ENCODE measurements around the gene GLUL.

Gene GLUL

DNA sequence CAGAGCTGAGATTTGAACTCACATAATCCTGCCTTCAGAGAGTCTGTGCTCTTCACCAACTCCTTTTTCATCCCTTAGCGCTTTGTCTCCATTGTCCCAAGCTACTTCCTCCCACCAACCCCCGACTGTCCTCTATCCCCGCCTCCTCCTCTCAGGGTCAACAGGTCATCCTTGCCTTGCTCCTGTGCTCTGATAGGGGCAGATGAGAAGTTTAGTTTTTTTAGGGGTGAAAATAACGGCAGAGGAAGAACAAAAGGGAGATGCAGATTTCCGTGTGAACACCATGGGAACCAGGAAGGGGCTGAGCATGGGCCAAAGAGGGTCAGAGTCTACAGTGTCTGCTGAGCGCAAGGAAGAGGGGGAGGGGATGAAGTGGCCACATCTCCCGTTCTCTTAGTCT is 31.9 kb downstream of the GLUL start:
- Histone ChIP-seq H3K27ac (ENCODE audit: extremely low read depth, low read depth, low read length) (no peak overlapping the region), H3K4me1 (ENCODE audit: control insufficient read depth, insufficient read depth, low read length) (no peaks in the 10 kb centered on the region), H3K4me3 (ENCODE audit: low read depth, low read length) (no peak overlapping the region), H3K9me3 (ENCODE audit: control insufficient read depth, insufficient read depth, low read depth, low read length) (no peaks in the 10 kb centered on the region), H3K36me3 (ENCODE audit: control insufficient read depth in 2 of 2, insufficient read depth in 1 of 2, low read length in 2 of 2) (no peaks in the 10 kb centered on the region)
- CTCF ChIA-PET = no interaction called here
- TF ChIP-seq ZNF416 (tag by site-specific recombination; IDR thresholded peaks at IDR 0.05) (no peak), PRDM2 (tag by site-specific recombination; IDR thresholded peaks at IDR 0.05; ENCODE audit: borderline replicate concordance) (no peak), ZSCAN30 (tag by site-specific recombination; IDR thresholded peaks at IDR 0.05) (no peak), ZNF596 (tag by site-specific recombination; IDR thresholded peaks at IDR 0.05) (no peak), ZNF518A (tag by site-specific recombination; conservative IDR thresholded peaks at IDR 0.05; ENCODE audit: low read depth) (no peak), ZBTB8A (tag by site-specific recombination; IDR thresholded peaks at IDR 0.05) (no peak), MEIS1 (CRISPR knock-in tag; IDR thresholded peaks at IDR 0.05; ENCODE audit: borderline replicate concordance) (no peak), FEZF1 (tag by site-specific recombination; IDR thresholded peaks at IDR 0.05) (no peak), ZNF138 (tag by site-specific recombination; IDR thresholded peaks at IDR 0.05; ENCODE audit: borderline replicate concordance) (no peak), ZNF658 (tag by site-specific recombination; IDR thresholded peaks at IDR 0.05) (no peak), ZNF704 (tag by site-specific recombination; IDR thresholded peaks at IDR 0.05) (no peak), ZNF837 (tag by site-specific recombination; IDR thresholded peaks at IDR 0.05) (no peak), ZXDB (tag by site-specific recombination; IDR thresholded peaks at IDR 0.05) (no peak), ZNF560 (tag by site-specific recombination; IDR thresholded peaks at IDR 0.05; ENCODE audit: borderline replicate concordance) (no peak), ZNF311 (tag by site-specific recombination; IDR thresholded peaks at IDR 0.05; ENCODE audit: borderline replicate concordance) (no peak), SP2 (tag by site-specific recombination; IDR thresholded peaks at IDR 0.05) (no peak)
- TF ChIP-seq, protein P1, sequence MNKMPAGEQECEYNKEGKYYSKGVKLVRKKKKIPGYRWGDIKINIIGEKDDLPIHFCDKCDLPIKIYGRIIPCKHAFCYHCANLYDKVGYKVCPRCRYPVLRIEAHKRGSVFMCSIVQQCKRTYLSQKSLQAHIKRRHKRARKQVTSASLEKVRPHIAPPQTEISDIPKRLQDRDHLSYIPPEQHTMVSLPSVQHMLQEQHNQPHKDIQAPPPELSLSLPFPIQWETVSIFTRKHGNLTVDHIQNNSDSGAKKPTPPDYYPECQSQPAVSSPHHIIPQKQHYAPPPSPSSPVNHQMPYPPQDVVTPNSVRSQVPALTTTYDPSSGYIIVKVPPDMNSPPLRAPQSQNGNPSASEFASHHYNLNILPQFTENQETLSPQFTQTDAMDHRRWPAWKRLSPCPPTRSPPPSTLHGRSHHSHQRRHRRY (tag by site-specific recombination; IDR thresholded peaks at IDR 0.05) = no peak
- TF ChIP-seq, protein P2, sequence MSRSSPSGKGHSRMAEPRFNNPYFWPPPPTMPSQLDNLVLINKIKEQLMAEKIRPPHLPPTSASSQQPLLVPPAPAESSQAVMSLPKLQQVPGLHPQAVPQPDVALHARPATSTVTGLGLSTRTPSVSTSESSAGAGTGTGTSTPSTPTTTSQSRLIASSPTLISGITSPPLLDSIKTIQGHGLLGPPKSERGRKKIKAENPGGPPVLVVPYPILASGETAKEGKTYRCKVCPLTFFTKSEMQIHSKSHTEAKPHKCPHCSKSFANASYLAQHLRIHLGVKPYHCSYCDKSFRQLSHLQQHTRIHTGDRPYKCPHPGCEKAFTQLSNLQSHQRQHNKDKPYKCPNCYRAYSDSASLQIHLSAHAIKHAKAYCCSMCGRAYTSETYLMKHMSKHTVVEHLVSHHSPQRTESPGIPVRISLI (tag by site-specific recombination; IDR thresholded peaks at IDR 0.05) = no peak
- POLR2A ChIA-PET = no interaction called here

Measured in HEK293 (cell line).